Measurements from ENCODE around the gene FAM83F. TPM values are rescaled to one million over a fixed set of nuclear protein-coding genes. Genes with fewer than 3 reads are reported as not detected.

FAM83F gene
- total and polyA plus RNA-seq, 10 of the 15 experiments (the other 5 are each of a cell fraction or from before 2014, with no cell fraction given), result 0.01 to 0.05 (median 0.01) TPM; not detected in 7

GRCh38 chr22:39984006-39984405 lies 10.7 kb upstream of the FAM83F start:
- intact Hi-C loops (cut with micrococcal nuclease; ENCODE audit: unreplicated experiment) (no loop called here), in situ Hi-C loops (cut with MboI) (no loop called here)
- CTCF ChIA-PET, result interaction anchor here (1.3 kb wide), 1 partner anchor 41 kb away, joined by 3 read pairs; no protein-coding TSS in a partner anchor
- no peak overlapping the region for H3K4me3 ChIP-seq
- SMC1A ChIA-PET (ENCODE audit: uncharacterized antibody, unreplicated experiment), result no interaction called here
- H2AFZ ChIP-seq (ENCODE audit: control insufficient read depth, low read depth, low read length), result no peak overlapping the region
- no peaks in the 10 kb centered on the region for H4K20me1 ChIP-seq (ENCODE audit: control insufficient read depth, insufficient read depth)
- TF ChIP-seq IRF4 (IDR thresholded peaks at IDR 0.05; ENCODE audit: low read depth, low read length) (no peak), TCF12 (IDR thresholded peaks at IDR 0.05; ENCODE audit: low read depth, low read length) (no peak), HCFC1 (IDR thresholded peaks at IDR 0.05; ENCODE audit: low read length) (no peak), STAT3 (IDR thresholded peaks at IDR 0.05; ENCODE audit: low read depth, low read length) (no peak), RBBP5 (conservative IDR thresholded peaks at IDR 0.05) (no peak), USF1 (IDR thresholded peaks at IDR 0.05; ENCODE audit: borderline replicate concordance, extremely low read length, insufficient read depth, low read depth, low read length) (no peak), CEBPB (IDR thresholded peaks at IDR 0.05; ENCODE audit: borderline replicate concordance in 1 of 2, low read depth in 2 of 2, low read length in 2 of 2) (no peak), PAX8 (IDR thresholded peaks at IDR 0.05) (no peak), CREM (IDR thresholded peaks at IDR 0.05; ENCODE audit: low read depth) (no peak), MAX (IDR thresholded peaks at IDR 0.05; ENCODE audit: low read depth, low read length) (no peak), EP300 (IDR thresholded peaks at IDR 0.05; ENCODE audit: borderline replicate concordance in 1 of 2, control insufficient read depth in 1 of 2, low read depth in 2 of 2, low read length in 2 of 2) (no peak)
- TF ChIP-seq, protein P1, sequence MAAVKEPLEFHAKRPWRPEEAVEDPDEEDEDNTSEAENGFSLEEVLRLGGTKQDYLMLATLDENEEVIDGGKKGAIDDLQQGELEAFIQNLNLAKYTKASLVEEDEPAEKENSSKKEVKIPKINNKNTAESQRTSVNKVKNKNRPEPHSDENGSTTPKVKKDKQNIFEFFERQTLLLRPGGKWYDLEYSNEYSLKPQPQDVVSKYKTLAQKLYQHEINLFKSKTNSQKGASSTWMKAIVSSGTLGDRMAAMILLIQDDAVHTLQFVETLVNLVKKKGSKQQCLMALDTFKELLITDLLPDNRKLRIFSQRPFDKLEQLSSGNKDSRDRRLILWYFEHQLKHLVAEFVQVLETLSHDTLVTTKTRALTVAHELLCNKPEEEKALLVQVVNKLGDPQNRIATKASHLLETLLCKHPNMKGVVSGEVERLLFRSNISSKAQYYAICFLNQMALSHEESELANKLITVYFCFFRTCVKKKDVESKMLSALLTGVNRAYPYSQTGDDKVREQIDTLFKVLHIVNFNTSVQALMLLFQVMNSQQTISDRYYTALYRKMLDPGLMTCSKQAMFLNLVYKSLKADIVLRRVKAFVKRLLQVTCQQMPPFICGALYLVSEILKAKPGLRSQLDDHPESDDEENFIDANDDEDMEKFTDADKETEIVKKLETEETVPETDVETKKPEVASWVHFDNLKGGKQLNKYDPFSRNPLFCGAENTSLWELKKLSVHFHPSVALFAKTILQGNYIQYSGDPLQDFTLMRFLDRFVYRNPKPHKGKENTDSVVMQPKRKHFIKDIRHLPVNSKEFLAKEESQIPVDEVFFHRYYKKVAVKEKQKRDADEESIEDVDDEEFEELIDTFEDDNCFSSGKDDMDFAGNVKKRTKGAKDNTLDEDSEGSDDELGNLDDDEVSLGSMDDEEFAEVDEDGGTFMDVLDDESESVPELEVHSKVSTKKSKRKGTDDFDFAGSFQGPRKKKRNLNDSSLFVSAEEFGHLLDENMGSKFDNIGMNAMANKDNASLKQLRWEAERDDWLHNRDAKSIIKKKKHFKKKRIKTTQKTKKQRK (IDR thresholded peaks at IDR 0.05; ENCODE audit: low read depth, low read length), result no peak
- TF ChIP-seq, protein P2, sequence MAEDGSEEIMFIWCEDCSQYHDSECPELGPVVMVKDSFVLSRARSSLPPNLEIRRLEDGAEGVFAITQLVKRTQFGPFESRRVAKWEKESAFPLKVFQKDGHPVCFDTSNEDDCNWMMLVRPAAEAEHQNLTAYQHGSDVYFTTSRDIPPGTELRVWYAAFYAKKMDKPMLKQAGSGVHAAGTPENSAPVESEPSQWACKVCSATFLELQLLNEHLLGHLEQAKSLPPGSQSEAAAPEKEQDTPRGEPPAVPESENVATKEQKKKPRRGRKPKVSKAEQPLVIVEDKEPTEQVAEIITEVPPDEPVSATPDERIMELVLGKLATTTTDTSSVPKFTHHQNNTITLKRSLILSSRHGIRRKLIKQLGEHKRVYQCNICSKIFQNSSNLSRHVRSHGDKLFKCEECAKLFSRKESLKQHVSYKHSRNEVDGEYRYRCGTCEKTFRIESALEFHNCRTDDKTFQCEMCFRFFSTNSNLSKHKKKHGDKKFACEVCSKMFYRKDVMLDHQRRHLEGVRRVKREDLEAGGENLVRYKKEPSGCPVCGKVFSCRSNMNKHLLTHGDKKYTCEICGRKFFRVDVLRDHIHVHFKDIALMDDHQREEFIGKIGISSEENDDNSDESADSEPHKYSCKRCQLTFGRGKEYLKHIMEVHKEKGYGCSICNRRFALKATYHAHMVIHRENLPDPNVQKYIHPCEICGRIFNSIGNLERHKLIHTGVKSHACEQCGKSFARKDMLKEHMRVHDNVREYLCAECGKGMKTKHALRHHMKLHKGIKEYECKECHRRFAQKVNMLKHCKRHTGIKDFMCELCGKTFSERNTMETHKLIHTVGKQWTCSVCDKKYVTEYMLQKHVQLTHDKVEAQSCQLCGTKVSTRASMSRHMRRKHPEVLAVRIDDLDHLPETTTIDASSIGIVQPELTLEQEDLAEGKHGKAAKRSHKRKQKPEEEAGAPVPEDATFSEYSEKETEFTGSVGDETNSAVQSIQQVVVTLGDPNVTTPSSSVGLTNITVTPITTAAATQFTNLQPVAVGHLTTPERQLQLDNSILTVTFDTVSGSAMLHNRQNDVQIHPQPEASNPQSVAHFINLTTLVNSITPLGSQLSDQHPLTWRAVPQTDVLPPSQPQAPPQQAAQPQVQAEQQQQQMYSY (CRISPR knock-in tag; IDR thresholded peaks at IDR 0.05), result no peak
- TF ChIP-seq, protein P3, sequence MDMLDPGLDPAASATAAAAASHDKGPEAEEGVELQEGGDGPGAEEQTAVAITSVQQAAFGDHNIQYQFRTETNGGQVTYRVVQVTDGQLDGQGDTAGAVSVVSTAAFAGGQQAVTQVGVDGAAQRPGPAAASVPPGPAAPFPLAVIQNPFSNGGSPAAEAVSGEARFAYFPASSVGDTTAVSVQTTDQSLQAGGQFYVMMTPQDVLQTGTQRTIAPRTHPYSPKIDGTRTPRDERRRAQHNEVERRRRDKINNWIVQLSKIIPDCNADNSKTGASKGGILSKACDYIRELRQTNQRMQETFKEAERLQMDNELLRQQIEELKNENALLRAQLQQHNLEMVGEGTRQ (IDR thresholded peaks at IDR 0.05; ENCODE audit: borderline replicate concordance, low read depth, low read length), result no peak
- no peaks in the 10 kb centered on the region for H3K79me2 ChIP-seq (ENCODE audit: control insufficient read depth, insufficient read depth, low read length)
- no peak overlapping the region for H3K9ac ChIP-seq (ENCODE audit: control insufficient read depth, insufficient read depth, low read length)
- no peak for ATAC-seq
- no TSS peak for BruUV-seq (replicated peaks)
- H3K4me2 ChIP-seq (ENCODE audit: control insufficient read depth, insufficient read depth), result no peak overlapping the region
- no peak for DNase-seq (ENCODE audit: low read depth, low spot score)
- no peaks in the 10 kb centered on the region for H3K36me3 ChIP-seq (ENCODE audit: control insufficient read depth in 2 of 2, insufficient read depth in 2 of 2, low read length in 1 of 2)
- H3K9me3 ChIP-seq (replicated peaks; ENCODE audit: control insufficient read depth, insufficient read depth, low read length), result no peaks in the 10 kb centered on the region
- no peak overlapping the region for H3K27ac ChIP-seq (ENCODE audit: control insufficient read depth, insufficient read depth)
- RAD21 ChIA-PET (ENCODE audit: unreplicated experiment), result no interaction called here
- H3K4me1 ChIP-seq (ENCODE audit: control insufficient read depth, insufficient read depth, low read length), result peaks cover 11% of the 10 kb centered on the region
- FAIRE-seq, result no peak
- POLR2A ChIA-PET, result no interaction called here
- no peaks in the 10 kb centered on the region for H3K27me3 ChIP-seq (replicated peaks in 1 of 2; ENCODE audit: control insufficient read depth in 2 of 2, insufficient read depth in 2 of 2, low read length in 1 of 2)
- 36% methylated on average over 2 of the region's 2 CpGs for WGBS (ENCODE audit: insufficient coverage, insufficient replicate concordance, low lambda C conversion rate, missing lambda C conversion rate)

All from GM12878 (cell line).